ENCODE results near the gene ATP13A3.
A peak's percentile ranks its signal among the peaks of the same experiment; 100 is the strongest.

- no peak for TF ChIP-seq CTCF (IDR thresholded peaks at IDR 0.05)
- TF ChIP-seq EP300 (IDR thresholded peaks at IDR 0.05), result no peak
- no peak for TF ChIP-seq POLR2A (IDR thresholded peaks at IDR 0.05)
- TF ChIP-seq POLR2AphosphoS5 (IDR thresholded peaks at IDR 0.05), result peak; percentile 10
These were observed 23.9 kb downstream of the ATP13A3 start for GRCh38 chr3:194462936-194463335.

Measured in gastroesophageal sphincter (tissue), 3 donors.